Upper lobe of left lung (tissue), 6 donors: ENCODE results near the gene ACCS. TPM values are rescaled to one million over a fixed set of nuclear protein-coding genes. Genes with fewer than 3 reads are reported as not detected.

Source experiments
- ATAC-seq, 2 donors: fragments of 200-7000 bp; cut with Tn5 transposase; one replicate each; pipeline ENCODE4 v1.9.1; 2022; ENCODE audit warnings: mild to moderate bottlenecking in 2 of 2, moderate library complexity in 2 of 2; ENCODE audit not compliant: low FRiP score in 2 of 2
- DNase-seq, 2 donors: peaks; one replicate each; pipeline ENCODE4 v3.0.0-alpha.2; 2019 to 2020
- H3K27ac ChIP-seq, 4 donors: fragments of 200-600 bp; sonication (generic); one replicate each; pipeline ENCODE4 v1.5.1; 2016 to 2019
- H3K27me3 ChIP-seq, 4 donors: fragments of 200-600 bp; sonication (generic); one replicate each; pipeline ENCODE4 v1.5.1; 2017 to 2019
- H3K36me3 ChIP-seq, 4 donors: fragments of 200-600 bp; sonication (generic); one replicate each; pipeline ENCODE4 v1.5.1; 2016 to 2019
- H3K4me1 ChIP-seq, 4 donors: fragments of 200-600 bp; sonication (generic); one replicate each; pipeline ENCODE4 v1.5.1; 2018 to 2019
- H3K4me3 ChIP-seq, 4 donors: fragments of 200-600 bp; sonication (generic); one replicate each; pipeline ENCODE4 v1.5.1; 2017 to 2019; ENCODE audit warnings: mild to moderate bottlenecking in 2 of 4, moderate library complexity in 1 of 4
- H3K9me3 ChIP-seq, 4 donors: fragments of 200-600 bp; sonication (generic); one replicate each; pipeline ENCODE4 v1.5.1; 2018 to 2019
- CTCF ChIP-seq, 6 experiments: fragments of 450-650 bp in 4 of 6; fragments of 200-600 bp in 2 of 6; sonication (generic) in 2 of 6; IDR thresholded peaks; one replicate each; pipeline ENCODE4 v1.5.1; 2016 to 2019; ENCODE audit warnings: antibody characterized with exemption in 6 of 6
- EP300 ChIP-seq, 4 donors: sonication (generic); formaldehyde crosslinking; IDR thresholded peaks; one replicate each; pipeline ENCODE4 v1.5.1; 2017; ENCODE audit warnings: antibody characterized with exemption in 4 of 4, control low read depth in 2 of 4
- POLR2A ChIP-seq, 4 donors: fragments of 450-650 bp; IDR thresholded peaks; one replicate each; pipeline ENCODE4 v1.5.1; 2016 to 2017; ENCODE audit warnings: antibody characterized with exemption in 4 of 4, mild to moderate bottlenecking in 2 of 4
- POLR2AphosphoS5 ChIP-seq, 2 donors: sonication (generic); formaldehyde crosslinking; IDR thresholded peaks; one replicate each; pipeline ENCODE4 v1.5.1; 2017; ENCODE audit warnings: antibody characterized with exemption in 2 of 2
- WGBS, 2 donors: methylation state at CpG; one replicate each; pipeline ENCODE4 v1.1.5; 2017 to 2018; 5-methylcytosine and 5-hydroxymethylcytosine counted together
- total RNA-seq, 6 donors: library from RNA; depleted of rRNA in 4 of 6; stranded (reverse); fragments of >200 nt in 4 of 6; gene quantifications; one replicate each; pipeline versions ENCODE4 v1.1.0 to v1.2.1, GENCODE V29; 2016 to 2021
- donor health status: DM: no; HTN: no; CAD: no; lungs with moderate emphysema.
- donor health status: DM: no; HTN: yes; CAD: no; lungs with severe emphysema.

Gene ACCS
- total RNA-seq, 6 donors from 2014 or later = 15.4 to 120 (median 34.0) TPM

GRCh38 chr11:44049832-44050231, 16.2 kb upstream of the ACCS start:
- no peak for DNase-seq
- Histone ChIP-seq H3K9me3 (no peaks in the 10 kb centered on the region), H3K4me1 (no peaks in the 10 kb centered on the region), H3K27me3 (no peaks in the 10 kb centered on the region), H3K4me3 (no peak overlapping the region), H3K36me3 (no peaks in the 10 kb centered on the region), H3K27ac (no peak overlapping the region)
- WGBS, 2 donors = 83 to 87% methylated on average over 3 of the region's 3 CpGs
- TF ChIP-seq CTCF (IDR thresholded peaks at IDR 0.05) (no peak), POLR2AphosphoS5 (IDR thresholded peaks at IDR 0.05) (no peak), POLR2A (IDR thresholded peaks at IDR 0.05) (no peak), EP300 (IDR thresholded peaks at IDR 0.05) (no peak)
- ATAC-seq = no peak

GRCh38 chr11:44051171-44051570, 14.9 kb upstream of the ACCS start:
- TF ChIP-seq POLR2A (IDR thresholded peaks at IDR 0.05) (no peak), POLR2AphosphoS5 (IDR thresholded peaks at IDR 0.05) (no peak), CTCF (IDR thresholded peaks at IDR 0.05) (no peak), EP300 (IDR thresholded peaks at IDR 0.05) (no peak)
- Histone ChIP-seq H3K9me3 (no peaks in the 10 kb centered on the region), H3K36me3 (no peaks in the 10 kb centered on the region), H3K4me3 (no peak overlapping the region), H3K27me3 (no peaks in the 10 kb centered on the region), H3K27ac (no peak overlapping the region), H3K4me1 (no peaks in the 10 kb centered on the region)
- DNase-seq (no peak), ATAC-seq (no peak)
- WGBS, 2 donors = 89 to 100% methylated on average over 1 to 4 of the region's 4 CpGs

GRCh38 chr11:44057340-44057739, 8.7 kb upstream of the ACCS start:
- ATAC-seq (no peak), DNase-seq (no peak)
- TF ChIP-seq CTCF (IDR thresholded peaks at IDR 0.05) (no peak), EP300 (IDR thresholded peaks at IDR 0.05) (no peak), POLR2A (IDR thresholded peaks at IDR 0.05) (no peak), POLR2AphosphoS5 (IDR thresholded peaks at IDR 0.05) (no peak)
- Histone ChIP-seq H3K4me1 (no peaks in the 10 kb centered on the region), H3K27me3 (no peaks in the 10 kb centered on the region), H3K4me3 (no peak overlapping the region), H3K9me3 (no peaks in the 10 kb centered on the region), H3K36me3 (no peaks in the 10 kb centered on the region), H3K27ac (no peak overlapping the region)
- 91 to 94% methylated on average over 6 of the region's 6 CpGs for WGBS, 2 donors

GRCh38 chr11:44058275-44058674, 7.8 kb upstream of the ACCS start:
- DNase-seq (no peak), ATAC-seq (no peak)
- no peak overlapping the region for H3K27ac ChIP-seq
- no peaks in the 10 kb centered on the region for H3K27me3 ChIP-seq
- no peak overlapping the region for H3K4me3 ChIP-seq
- H3K36me3 ChIP-seq = no peaks in the 10 kb centered on the region
- H3K9me3 ChIP-seq = no peaks in the 10 kb centered on the region
- WGBS, 2 donors = 91 to 94% methylated on average over 6 of the region's 6 CpGs
- TF ChIP-seq EP300 (IDR thresholded peaks at IDR 0.05) (no peak), POLR2A (IDR thresholded peaks at IDR 0.05) (no peak), CTCF (IDR thresholded peaks at IDR 0.05) (no peak), POLR2AphosphoS5 (IDR thresholded peaks at IDR 0.05) (no peak)
- H3K4me1 ChIP-seq = no peaks in the 10 kb centered on the region

- Histone ChIP-seq H3K27me3 (no peaks in the 10 kb centered on the region), H3K4me1 (peaks cover 5 to 18% (median 11%) of the 10 kb centered on the region in 4 donors), H3K36me3 (no peaks in the 10 kb centered on the region), H3K27ac (peak overlapping the region in 3 of 4 donors; percentile 84 to 91 (median 90)), H3K4me3 (peak overlapping the region in 1 of 4 donors; percentile 92), H3K9me3 (no peaks in the 10 kb centered on the region)
- DNase-seq (no peak), ATAC-seq (no peak)
- TF ChIP-seq CTCF (IDR thresholded peaks at IDR 0.05) (no peak), EP300 (IDR thresholded peaks at IDR 0.05) (no peak), POLR2A (IDR thresholded peaks at IDR 0.05) (no peak), POLR2AphosphoS5 (IDR thresholded peaks at IDR 0.05) (no peak)
- 61 to 68% methylated on average over 4 of the region's 4 CpGs for WGBS, 2 donors
These were observed 859 bp upstream of the ACCS start for GRCh38 chr11:44065161-44065661.
